Measurements from ENCODE around the gene ATG16L2. TPM values are rescaled to one million over a fixed set of nuclear protein-coding genes. Genes with fewer than 3 reads are reported as not detected.

ATG16L2 gene
- total and polyA plus RNA-seq, 4 donors: 42.6 to 86.0 (median 61.4) TPM

- H3K4me1 ChIP-seq (ENCODE audit: control insufficient read depth in 5 of 5, insufficient read depth in 5 of 5, low read length in 5 of 5): peaks cover under 1 to 9% (median 4%) of the 10 kb centered on the region in 5 donors
- H3K9ac ChIP-seq (ENCODE audit: insufficient read depth in 1 of 2, low read length in 2 of 2): no peak overlapping the region
- no peaks in the 10 kb centered on the region for H3K9me3 ChIP-seq (ENCODE audit: control insufficient read depth in 4 of 4, insufficient read depth in 3 of 4, low read length in 3 of 4)
- no peak overlapping the region for H3K4me3 ChIP-seq
- TF ChIP-seq, protein P1, sequence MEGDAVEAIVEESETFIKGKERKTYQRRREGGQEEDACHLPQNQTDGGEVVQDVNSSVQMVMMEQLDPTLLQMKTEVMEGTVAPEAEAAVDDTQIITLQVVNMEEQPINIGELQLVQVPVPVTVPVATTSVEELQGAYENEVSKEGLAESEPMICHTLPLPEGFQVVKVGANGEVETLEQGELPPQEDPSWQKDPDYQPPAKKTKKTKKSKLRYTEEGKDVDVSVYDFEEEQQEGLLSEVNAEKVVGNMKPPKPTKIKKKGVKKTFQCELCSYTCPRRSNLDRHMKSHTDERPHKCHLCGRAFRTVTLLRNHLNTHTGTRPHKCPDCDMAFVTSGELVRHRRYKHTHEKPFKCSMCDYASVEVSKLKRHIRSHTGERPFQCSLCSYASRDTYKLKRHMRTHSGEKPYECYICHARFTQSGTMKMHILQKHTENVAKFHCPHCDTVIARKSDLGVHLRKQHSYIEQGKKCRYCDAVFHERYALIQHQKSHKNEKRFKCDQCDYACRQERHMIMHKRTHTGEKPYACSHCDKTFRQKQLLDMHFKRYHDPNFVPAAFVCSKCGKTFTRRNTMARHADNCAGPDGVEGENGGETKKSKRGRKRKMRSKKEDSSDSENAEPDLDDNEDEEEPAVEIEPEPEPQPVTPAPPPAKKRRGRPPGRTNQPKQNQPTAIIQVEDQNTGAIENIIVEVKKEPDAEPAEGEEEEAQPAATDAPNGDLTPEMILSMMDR (IDR thresholded peaks at IDR 0.05; ENCODE audit: control extremely low read depth, extremely low read depth): no peak
- peaks cover 0 to 7% (median 0%) of the 10 kb centered on the region in 4 donors for H3K36me3 ChIP-seq (ENCODE audit: control insufficient read depth in 4 of 4, insufficient read depth in 4 of 4, low read length in 4 of 4)
- DNase-seq (no peak), ATAC-seq (ENCODE audit: insufficient read depth, low FRiP score) (no peak)
- 97 to 100% methylated on average over 3 of the region's 3 CpGs for WGBS, 2 donors
- no peak overlapping the region for H3K27ac ChIP-seq (ENCODE audit: low read depth in 1 of 2, low read length in 1 of 2)
- H3K27me3 ChIP-seq (ENCODE audit: control insufficient read depth in 3 of 3, insufficient read depth in 3 of 3, low read length in 2 of 3): no peaks in the 10 kb centered on the region
Observed at GRCh38 chr11:72876147-72876546, 61.9 kb downstream of the ATG16L2 start.

Small RNAs within 50 kb of the gene (small RNA-seq; reads per million reads assigned to genes)
- gene MIR4692 (ENCODE audit: low replicate concordance): not detected
- not detected for gene RF00019 (ENCODE audit: low replicate concordance)
- gene RNU6-672P (ENCODE audit: low replicate concordance): not detected

Other genes with a start within 250 kb of the ATG16L2 start
- gene PDE2A, start 140.0 kb upstream of the ATG16L2 start, total RNA-seq: 10 to 100 TPM; 16.7 to 20.5 TPM
- gene PDE2A, start 140.0 kb upstream of the ATG16L2 start, polyA plus RNA-seq: 1 to 10 TPM; 7.7 to 8.7 TPM
- gene ARAP1, start 62.0 kb upstream of the ATG16L2 start, total RNA-seq: 100 to 1,000 TPM; 168 to 218 TPM
- 100 to 1,000 TPM; 134 to 178 TPM for gene ARAP1, start 62.0 kb upstream of the ATG16L2 start, polyA plus RNA-seq
- gene STARD10, start 20.4 kb upstream of the ATG16L2 start, total RNA-seq: 100 to 1,000 TPM in 1 of 2 donors, 10 to 100 TPM in 1; 97.1 to 108 TPM
- 100 to 1,000 TPM in 1 of 2 donors, 10 to 100 TPM in 1; 66.5 to 198 TPM for gene STARD10, start 20.4 kb upstream of the ATG16L2 start, polyA plus RNA-seq

Data from lung (tissue), 13 donors.